IMR-90 (cell line): ENCODE data around the gene KRT86.

ENCODE experiments used
- CTCF ChIP-seq: conservative IDR thresholded peaks from 2 replicates; pipeline ENCODE4 v1.5.1; 2012; ENCODE audit warnings: mild to moderate bottlenecking, low read depth, low read length, improper control_type of control experiment
- MAFK ChIP-seq: IDR thresholded peaks from 2 replicates; pipeline ENCODE4 v1.6.1; 2012; ENCODE audit warnings: low read depth, low read length, improper control_type of control experiment
- MAZ ChIP-seq: IDR thresholded peaks from 2 replicates; pipeline ENCODE4 v1.6.1; 2012; ENCODE audit warnings: low read depth, mild to moderate bottlenecking, low read length, improper control_type of control experiment, moderate library complexity, borderline replicate concordance
- MXI1 ChIP-seq: IDR thresholded peaks from 2 replicates; pipeline ENCODE4 v1.6.1; 2012; ENCODE audit warnings: low read depth, mild to moderate bottlenecking, low read length, moderate library complexity, borderline replicate concordance
- RFX5 ChIP-seq: IDR thresholded peaks from 2 replicates; pipeline ENCODE4 v1.8.0; 2012; ENCODE audit warnings: low read depth, mild to moderate bottlenecking, low read length, moderate library complexity
- SMC3 ChIP-seq: fragments of 150-350 bp; IDR thresholded peaks from 2 replicates; pipeline ENCODE4 v1.6.1; 2016; ENCODE audit warnings: low read depth, mild to moderate bottlenecking, antibody characterized with exemption, low read length, moderate library complexity

DNA sequence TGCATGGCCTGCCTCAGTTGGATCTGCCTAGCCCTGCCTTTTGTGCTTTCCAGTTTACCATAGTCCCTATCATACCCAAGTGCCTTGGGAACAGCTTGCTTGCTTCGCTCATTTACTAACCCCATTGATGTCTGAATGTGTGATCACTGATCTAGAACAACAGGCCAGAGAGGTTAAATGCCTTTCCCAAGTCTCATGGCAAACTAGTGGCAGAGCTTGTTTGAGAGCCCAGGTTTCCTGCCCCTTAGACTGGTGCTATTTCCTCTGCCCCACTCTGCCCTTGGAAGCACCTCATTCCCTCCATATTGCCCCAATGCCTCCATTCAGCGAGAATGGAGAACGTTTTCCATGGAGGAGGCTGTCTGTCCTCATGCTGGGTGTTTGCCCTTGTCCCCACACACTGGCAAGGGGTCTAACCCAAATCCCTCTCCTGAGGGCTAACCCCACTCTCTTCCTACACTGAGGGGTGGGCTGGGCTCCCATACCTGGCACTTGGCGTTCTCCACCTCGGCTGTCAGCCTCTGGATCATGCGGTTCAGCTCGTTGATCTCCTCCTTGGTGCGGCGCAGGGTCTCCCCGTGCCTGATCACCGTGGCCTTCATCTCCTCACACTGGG lies 21.6 kb upstream of the KRT86 start:
- TF ChIP-seq RFX5 (no peak), SMC3 (no peak), MAFK (no peak), CTCF (no peak), MAZ (no peak), MXI1 (no peak)
